GM18951 (cell line): Measurements from ENCODE around the gene NRBF2.
"Not testable (repeated sequence)": the region's sequence is repeated elsewhere in the genome, so short reads cannot be mapped to it uniquely, and the experiment has no call there.

Source experiments
- POLR2A ChIP-seq: IDR thresholded peaks from 4 replicates; pipeline ENCODE4 v1.6.1; 2011; ENCODE audit warnings: mild to moderate bottlenecking; ENCODE audit not compliant: insufficient read length, insufficient read depth; ENCODE audit errors: extremely low read depth
- in situ Hi-C: fragments of 300-500 bp; cut with MboI; formaldehyde crosslinking; loops from one replicate; pipeline ENCODE4 v1.12.0; 2022; ENCODE audit warnings: low sequenced_read_pairs, mixed read lengths, inconsistent platforms; ENCODE audit not compliant: unreplicated experiment

NRBF2 gene

DNA sequence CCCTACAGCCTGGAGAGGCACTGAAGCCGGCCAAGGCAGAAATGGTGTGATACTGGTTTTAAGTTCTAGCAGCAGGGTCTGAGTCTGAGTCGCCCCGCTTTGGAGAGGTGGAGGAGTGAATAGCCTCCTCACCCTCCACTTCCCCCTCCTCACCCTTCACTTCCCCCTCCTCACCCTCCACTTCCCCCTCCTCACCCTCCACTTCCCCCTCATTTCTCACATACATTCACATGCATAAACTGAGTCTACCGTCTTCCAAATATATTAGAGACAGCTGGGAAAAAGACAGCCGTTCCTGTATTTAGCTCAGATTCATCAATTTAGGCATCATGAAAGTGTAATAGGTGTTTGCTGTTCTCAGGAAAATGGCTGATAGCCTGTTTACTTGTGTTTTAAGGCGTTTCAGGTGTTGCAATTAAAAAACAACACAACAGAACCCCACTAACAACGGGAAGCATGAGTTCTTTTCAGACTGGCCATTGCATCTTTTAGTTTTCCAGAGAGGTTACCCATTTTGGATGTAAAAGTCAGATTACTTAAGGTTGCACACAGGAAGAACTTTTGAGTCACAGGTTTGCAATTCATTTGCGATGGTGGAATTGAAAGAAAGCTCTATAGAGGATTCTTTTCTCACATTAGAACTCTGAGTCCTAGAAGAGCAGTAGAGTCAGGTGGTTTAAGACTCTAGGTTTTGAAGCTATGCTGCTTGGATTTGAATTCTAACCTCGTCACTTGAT is 861 bp downstream of the NRBF2 start:
- in situ Hi-C loops, result no loop called here
- TF ChIP-seq POLR2A, result no peak

DNA sequence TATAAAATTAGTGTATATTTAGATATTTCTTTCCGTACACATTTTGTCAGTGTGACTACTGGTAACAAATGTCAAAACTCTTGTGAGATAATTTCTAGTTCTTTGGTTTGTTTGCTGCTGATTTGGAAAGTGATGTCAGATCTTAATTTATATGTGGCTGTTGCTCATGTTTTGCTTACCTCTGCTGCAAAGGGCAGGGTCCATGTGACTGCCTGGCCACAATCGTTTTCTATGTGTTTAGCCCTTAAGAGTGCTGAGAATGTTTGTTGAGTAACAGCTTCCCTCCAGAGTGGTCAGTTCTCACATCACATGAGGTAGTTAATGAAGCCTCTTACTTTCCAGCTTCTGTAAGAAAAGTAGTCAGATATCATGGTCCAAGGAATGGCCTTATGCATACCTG is 4.2 kb downstream of the NRBF2 start:
- in situ Hi-C loops, result no loop called here
- TF ChIP-seq POLR2A, result no peak

DNA sequence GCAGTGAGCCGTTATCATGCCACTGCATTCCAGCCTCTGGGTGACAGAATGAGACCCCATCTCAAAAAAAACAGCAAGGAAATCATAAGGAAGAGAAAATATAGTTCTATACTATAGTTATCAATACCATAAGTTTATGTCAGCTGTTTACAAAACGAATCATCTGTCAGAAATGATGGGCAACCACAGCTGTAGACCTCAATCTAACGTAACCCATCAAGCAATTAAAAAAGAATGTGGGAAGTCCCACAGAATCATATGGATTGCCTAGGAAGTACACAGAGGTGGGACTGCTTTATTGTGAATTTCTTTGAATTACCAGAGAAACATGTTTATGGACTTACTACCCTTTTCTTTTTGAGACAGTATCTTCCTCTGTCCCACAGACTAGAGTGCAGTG is 6.9 kb downstream of the NRBF2 start:
- in situ Hi-C loops, result no loop called here
- no peak for TF ChIP-seq POLR2A

DNA sequence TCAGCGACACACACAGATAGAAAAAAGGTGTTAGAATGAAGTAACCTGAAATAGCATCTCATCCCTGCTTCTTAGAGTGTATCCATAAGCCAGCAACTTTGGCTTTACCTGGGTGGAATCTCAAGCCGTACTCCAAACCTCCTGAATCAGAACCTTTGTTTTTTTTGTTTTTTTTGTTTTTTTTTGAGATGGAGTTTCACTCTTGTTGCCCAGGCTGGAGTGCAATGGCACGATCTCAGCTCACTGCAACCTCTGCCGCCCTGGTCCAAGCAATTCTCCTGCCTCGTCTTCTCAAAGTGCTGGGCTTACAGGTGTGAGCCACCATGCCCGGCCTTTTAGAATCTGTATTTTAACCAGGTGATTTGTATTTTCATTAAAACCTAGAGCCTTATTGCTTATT is 9.0 kb downstream of the NRBF2 start:
- in situ Hi-C loops, result no loop called here
- TF ChIP-seq POLR2A, result no peak

DNA sequence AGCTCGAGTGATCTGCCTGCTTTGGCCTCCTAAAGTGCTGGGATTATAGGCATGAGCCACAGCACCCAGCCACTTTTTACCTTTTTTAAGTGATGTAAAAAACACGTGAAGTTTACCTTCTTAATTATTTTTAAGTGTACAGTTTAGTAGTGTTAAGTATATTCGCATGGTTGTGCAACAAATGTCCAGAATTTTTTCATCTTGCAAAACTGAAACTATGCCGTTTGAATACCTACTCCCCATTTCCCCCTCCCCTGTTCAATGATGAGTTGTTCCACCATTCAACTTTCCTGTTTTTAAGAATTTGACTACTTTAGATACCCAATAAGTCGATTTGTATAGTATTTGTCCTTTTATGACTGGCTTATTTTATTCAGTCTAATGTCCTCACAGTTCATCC is 10.9 kb downstream of the NRBF2 start:
- in situ Hi-C loops, result no loop called here
- TF ChIP-seq POLR2A, result no peak

DNA sequence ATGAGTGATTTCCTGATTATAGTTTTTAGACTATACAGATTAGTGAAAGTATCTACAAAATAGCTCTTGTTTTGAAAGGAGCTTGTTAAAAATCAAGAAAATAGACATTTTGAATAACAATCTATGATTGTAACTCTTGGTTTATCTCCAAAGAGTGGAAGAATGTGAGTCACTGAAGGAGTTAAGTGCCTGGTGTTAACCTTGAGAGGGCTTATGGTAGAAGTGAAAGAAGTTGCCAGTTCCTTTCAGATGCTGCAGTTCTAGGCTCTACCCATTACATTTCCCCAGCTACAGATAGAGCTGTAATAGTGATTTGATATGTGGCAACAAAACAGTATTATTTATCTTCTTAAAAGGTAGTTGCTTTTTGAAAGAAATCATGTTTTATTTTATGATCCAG is 12.7 kb downstream of the NRBF2 start:
- TF ChIP-seq POLR2A, result no peak
- in situ Hi-C loops, result no loop called here

DNA sequence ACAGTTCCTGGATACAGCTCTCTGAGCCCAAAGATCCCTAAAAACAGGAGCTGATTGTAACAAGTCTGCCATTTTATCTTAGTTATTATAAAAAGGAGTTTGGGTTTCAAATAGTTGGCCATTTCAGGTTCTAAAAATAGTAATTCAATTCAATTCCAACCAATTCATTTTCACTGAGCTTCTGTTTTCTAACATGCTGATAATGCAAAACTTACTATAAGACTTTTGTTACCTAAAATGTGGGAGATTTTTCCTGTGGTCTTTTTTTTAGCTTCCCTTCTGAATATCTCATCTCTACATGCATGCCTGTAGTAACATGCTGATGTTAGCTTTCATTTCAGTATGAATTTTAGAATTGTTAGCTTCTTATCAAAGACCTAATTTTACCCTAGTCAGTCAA is 13.4 kb downstream of the NRBF2 start:
- in situ Hi-C loops, result no loop called here
- no peak for TF ChIP-seq POLR2A

DNA sequence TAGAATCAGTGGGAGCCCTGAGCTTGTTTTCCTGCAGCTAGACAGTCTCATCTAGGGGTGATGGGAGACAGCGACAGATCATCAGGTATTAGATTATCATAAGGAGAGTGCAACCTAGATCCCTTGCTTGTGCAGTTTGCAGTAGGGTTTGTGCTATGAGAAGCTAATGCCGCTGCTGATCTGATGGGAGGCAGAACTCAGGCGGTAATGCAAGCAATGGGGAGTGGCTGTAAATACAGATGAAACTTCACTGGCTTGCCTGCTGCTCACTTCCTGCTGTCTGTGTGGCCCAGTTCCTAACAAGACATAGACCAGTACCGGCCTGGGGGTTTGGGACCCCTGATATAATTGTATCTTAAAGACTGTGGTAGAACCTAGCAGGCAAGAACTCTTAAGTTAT is 17.6 kb downstream of the NRBF2 start:
- TF ChIP-seq POLR2A, result no peak
- in situ Hi-C loops, result no loop called here

DNA sequence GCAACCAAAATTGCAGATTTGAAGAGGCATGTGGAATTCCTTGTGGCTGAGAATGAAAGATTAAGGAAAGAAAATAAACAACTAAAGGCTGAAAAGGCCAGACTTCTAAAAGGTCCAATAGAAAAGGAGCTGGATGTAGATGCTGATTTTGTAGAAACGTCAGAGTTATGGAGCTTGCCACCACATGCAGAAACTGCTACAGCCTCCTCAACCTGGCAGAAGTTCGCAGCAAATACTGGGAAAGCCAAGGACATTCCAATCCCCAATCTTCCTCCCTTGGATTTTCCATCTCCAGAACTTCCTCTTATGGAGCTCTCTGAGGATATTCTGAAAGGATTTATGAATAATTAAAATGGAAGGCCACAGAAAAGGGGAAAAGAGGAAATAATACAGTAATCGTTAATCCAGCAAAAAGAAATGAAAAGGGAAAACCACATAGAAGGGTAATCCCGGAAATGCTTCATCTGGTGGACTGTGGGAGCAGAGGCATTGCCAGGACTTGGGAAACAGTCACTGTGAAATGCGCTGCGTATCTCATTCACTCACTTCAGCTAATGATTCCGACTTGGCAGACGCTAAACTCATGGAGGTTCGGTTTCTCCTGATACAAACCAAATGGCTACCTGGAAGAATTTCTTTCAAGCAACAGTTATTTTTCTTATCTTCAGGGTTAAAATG is 20.9 kb downstream of the NRBF2 start:
- in situ Hi-C loops, result not testable (repeated sequence)

DNA sequence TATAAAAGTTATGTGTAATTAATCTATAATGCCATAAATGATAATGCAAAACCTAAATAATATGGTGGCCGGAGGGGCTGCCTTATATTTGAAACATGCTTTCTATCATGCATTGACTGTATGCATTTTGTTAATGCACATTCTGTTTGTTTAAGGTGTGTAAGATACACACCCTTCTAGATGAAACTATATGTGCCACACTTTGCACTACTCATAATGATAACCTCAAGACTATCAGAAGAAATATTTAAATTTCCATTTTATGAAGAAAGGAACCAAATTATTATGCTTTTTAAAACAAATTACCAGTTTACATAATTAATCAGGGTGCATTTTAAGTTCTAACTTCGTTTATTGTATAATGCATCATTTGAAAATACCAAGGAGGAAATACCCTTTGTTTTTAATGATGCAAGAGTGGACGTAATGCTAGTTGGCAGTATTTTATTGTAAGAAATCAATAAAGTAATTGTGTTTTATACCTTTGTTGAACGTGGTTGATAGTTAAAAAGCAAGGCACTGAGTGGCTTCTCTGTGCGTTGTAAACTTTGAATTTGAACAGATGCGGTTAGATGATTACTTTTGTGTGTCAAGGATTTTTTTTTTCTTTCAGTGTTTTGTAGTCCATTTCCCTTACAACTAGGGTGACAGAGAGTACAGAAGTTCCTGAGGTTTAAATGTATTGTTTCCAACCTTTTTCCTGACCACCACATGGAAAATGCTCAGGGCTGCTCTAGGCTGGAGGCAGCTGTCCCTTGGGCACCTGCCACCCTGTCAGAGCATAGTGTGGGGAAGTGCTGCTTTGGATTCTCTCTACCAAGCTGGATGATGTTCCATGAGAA is 21.6 kb downstream of the NRBF2 start:
- TF ChIP-seq POLR2A, result no peak
- in situ Hi-C loops, result no loop called here

DNA sequence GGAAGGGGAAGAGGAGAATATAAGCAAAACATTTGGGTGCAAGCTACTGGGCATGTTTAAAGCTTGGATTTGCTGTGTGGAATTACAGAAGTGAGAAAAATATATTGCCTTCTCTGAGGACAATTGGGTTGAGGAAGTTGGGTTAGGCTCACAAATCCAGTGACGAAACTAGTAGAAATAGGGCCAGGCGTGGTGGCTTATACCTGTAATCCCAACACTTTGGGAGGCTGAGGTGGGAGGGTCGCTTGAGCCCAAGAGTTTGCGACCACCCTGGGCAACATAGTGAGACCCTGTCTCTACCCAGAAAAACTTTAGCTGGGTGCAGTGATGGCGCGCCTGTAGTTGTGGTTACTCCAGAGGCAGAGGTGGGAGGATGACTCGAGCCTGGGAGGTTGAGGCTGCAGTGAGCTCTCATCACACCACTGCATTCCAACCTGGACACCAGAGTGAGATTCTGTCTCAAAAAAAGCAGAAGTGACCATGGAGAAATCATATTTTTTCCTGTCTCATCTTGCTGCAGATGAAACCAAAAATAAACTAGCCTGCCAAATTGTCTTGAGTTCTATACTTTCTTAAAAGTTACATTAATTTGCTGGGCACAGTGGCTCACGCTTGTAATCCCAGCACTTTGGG is 22.4 kb downstream of the NRBF2 start:
- no peak for TF ChIP-seq POLR2A
- in situ Hi-C loops, result no loop called here

DNA sequence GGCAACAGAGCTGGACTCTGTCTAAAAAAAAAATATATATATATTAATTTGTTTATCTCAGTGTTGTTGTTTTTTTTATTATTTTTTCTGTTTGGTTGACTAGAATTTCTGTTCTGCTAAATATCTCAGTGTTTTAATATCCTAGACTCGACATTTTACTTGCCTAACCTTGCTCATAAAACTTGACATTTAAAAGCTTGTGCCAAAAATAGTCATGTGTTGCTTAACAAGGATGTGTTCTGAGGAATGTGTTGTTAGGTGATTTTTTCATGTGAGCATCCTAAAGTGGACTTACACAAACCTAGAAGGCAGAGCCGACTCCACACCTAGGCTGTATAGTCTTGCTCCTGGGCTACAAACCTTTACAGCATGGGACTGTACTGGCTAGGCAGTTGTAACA is 23.1 kb downstream of the NRBF2 start:
- in situ Hi-C loops, result no loop called here
- TF ChIP-seq POLR2A, result no peak

DNA sequence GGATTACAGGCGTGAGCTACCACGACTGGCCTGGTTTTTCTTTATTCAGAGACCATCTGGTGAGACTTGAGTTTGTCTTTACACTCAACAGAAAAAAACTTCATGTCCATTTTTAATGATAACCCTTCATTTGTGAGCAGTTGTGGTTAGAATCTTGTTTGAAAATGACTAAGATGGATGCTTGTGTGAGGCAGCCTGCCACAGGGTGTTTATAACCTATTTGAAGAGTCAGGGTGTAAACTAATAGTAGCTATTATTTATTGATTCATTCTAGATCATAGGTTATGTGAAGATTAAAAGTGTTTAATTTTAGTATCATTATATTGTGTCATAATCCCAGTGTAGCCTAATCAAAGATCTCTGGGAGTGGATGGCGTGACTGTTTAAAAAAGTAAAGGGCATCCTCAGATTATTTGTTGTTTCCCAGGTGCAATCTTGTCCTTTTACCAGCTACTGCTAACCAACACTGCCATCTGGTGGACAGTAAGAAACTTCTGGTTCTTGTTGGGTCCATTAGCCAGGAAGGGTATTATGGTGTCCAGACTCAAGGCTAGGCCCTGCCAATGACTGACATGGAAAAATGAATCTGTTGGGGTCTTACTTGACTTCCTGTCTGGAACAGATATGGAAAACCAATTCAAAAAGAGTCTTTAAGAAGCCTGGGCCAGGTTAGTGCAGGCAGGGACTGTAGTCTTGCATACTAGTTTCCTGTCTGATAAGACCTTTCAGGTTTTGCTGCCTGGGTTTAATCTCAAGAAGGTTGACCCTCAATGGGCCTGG is 24.9 kb downstream of the NRBF2 start:
- in situ Hi-C loops, result no loop called here
- no peak for TF ChIP-seq POLR2A

DNA sequence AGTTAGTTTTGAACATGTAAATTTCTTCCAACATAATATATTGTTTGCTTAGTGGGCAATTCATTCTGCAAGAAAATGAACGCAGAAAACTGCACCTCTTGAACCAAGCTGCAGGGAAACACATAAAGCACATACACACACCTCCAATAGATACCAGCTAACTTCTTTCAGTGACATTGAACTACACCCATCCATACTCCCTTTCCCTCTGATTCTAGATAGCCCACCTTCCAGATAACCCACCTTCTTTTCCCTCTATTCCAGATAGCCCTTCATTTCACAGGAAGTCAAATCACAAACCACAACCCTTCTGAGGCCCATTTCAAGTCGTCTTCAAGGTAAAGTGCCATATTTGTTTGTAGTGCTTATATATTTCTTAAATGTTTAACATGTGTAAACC is 28.5 kb downstream of the NRBF2 start:
- in situ Hi-C loops, result loop anchor here (5.0 kb wide), 1 partner anchor 556 kb away; no protein-coding TSS in a partner anchor
- TF ChIP-seq POLR2A, result no peak
